HepG2 (cell line): Measurements from ENCODE around the gene EVC. TPM values are rescaled to one million over a fixed set of nuclear protein-coding genes. Genes with fewer than 3 reads are reported as not detected.

Experiments
- ATAC-seq: fragments of 200-7000 bp; cut with Tn5 transposase; 3 replicates; pipeline ENCODE4 v1.9.1; 2020; ENCODE audit warnings: mild to moderate bottlenecking, moderate library complexity
- BruUV-seq: library from RNA; stranded (reverse); fragments of 400-500 nt; replicated peaks from 2 replicates; lab custom pipeline; 2021; lab: Mats Ljungman, UMichigan
- CTCF ChIA-PET: fragments of 300-600 bp; formaldehyde crosslinking; extraction: SDS; loops from one replicate; lab custom pipeline; 2021; ENCODE audit warnings: low total read pairs, inconsistent platforms, low intra/inter-chr PET ratio; lab: Yijun Ruan, JAX
- POLR2A ChIA-PET: fragments of 350-600 bp; sonication (Branson Sonifier 250); formaldehyde crosslinking; loops from one replicate; lab custom pipeline; 2020; ENCODE audit warnings: antibody characterized with exemption, inconsistent platforms; lab: Yijun Ruan, JAX
- DNase-seq: peaks from one replicate; pipeline ENCODE4 v3.0.0-alpha.2; 2015; ENCODE audit warnings: low spot score
- FAIRE-seq: peaks from 3 replicates; lab custom pipeline; 2011; peaks lifted over from hg19 to GRCh38; lab: Jason Lieb, UNC
- H2AFZ ChIP-seq: one replicate; pipeline ENCODE4 v1.6.1; 2011; ENCODE audit warnings: low read length, inconsistent platforms
- H3K27ac ChIP-seq: fragments of 300-600 bp; 3 replicates; pipeline ENCODE4 v1.8.0; 2011; ENCODE audit warnings: mixed run types, mild to moderate bottlenecking, mixed read lengths, low read length, inconsistent platforms; ENCODE audit not compliant: insufficient read depth; ENCODE audit errors: extremely low read length
- H3K27me3 ChIP-seq, 2 experiments: fragments of 200-600 bp in 1 of 2; 2 replicates in 1 of 2; 3 replicates in 1 of 2; pipeline versions ENCODE4 v1.6.0 to v1.8.0; 2011; ENCODE audit warnings: low read length in 2 of 2, mild to moderate bottlenecking in 2 of 2, moderate library complexity in 2 of 2, inconsistent platforms in 1 of 2; ENCODE audit not compliant: insufficient read depth in 2 of 2, control insufficient read depth in 1 of 2
- H3K36me3 ChIP-seq, 2 experiments: fragments of 200-600 bp in 1 of 2; replicated peaks in 1 of 2; 2 replicates in 1 of 2; 3 replicates in 1 of 2; pipeline versions ENCODE4 v1.5.1 to v1.8.0; 2011; ENCODE audit warnings: low read length in 2 of 2, inconsistent platforms in 1 of 2; ENCODE audit not compliant: insufficient read depth in 2 of 2, control insufficient read depth in 1 of 2
- H3K4me1 ChIP-seq: 2 replicates; pipeline ENCODE4 v1.5.1; 2012; ENCODE audit warnings: low read length, inconsistent platforms; ENCODE audit not compliant: insufficient read depth
- H3K4me2 ChIP-seq: 2 replicates; pipeline ENCODE4 v1.6.0; 2011; ENCODE audit warnings: low read depth, low read length, inconsistent platforms
- H3K4me3 ChIP-seq, 3 experiments: fragments of 200-600 bp in 1 of 3; sonication (generic), shearing (Covaris generic) in 1 of 3; replicated peaks in 1 of 3; 2 replicates each; pipeline ENCODE4 v1.5.1; 2011 to 2016; ENCODE audit warnings: low read length in 3 of 3, inconsistent platforms in 2 of 3, low read depth in 2 of 3, mild to moderate bottlenecking in 2 of 3, control low read depth in 1 of 3, mixed read lengths in 1 of 3; ENCODE audit not compliant: insufficient read depth in 1 of 3
- H3K79me2 ChIP-seq: one replicate; pipeline ENCODE4 v1.6.1; 2011; ENCODE audit warnings: low read length, inconsistent platforms; ENCODE audit not compliant: insufficient read depth
- H3K9ac ChIP-seq: 2 replicates; pipeline ENCODE4 v1.6.0; 2011; ENCODE audit warnings: mild to moderate bottlenecking, low read depth, low read length, inconsistent platforms; ENCODE audit not compliant: insufficient read depth
- H3K9me3 ChIP-seq: 2 replicates; pipeline ENCODE4 v1.5.1; 2012; ENCODE audit warnings: mild to moderate bottlenecking, low read length
- H4K20me1 ChIP-seq: 2 replicates; pipeline ENCODE4 v1.6.0; 2011; ENCODE audit warnings: inconsistent platforms, mild to moderate bottlenecking, low read length, moderate library complexity; ENCODE audit not compliant: insufficient read depth
- CBX5 ChIP-seq: sonication (generic); formaldehyde crosslinking; IDR thresholded peaks from 2 replicates; pipeline ENCODE4 v1.4.0; 2020; ENCODE audit warnings: missing genetic modification reagents, borderline replicate concordance
- MBD4 ChIP-seq: IDR thresholded peaks from 2 replicates; pipeline ENCODE4 v1.6.1; 2012; ENCODE audit warnings: low read length, inconsistent platforms, borderline replicate concordance
- NCOA5 ChIP-seq: sonication (generic); formaldehyde crosslinking; IDR thresholded peaks from 2 replicates; pipeline ENCODE4 v1.4.0; 2020; ENCODE audit warnings: missing genetic modification reagents
- SNAPC4 ChIP-seq: sonication (generic); formaldehyde crosslinking; IDR thresholded peaks from 2 replicates; pipeline ENCODE4 v1.4.0; 2020; ENCODE audit warnings: mild to moderate bottlenecking, missing genetic modification reagents
- TBX3 ChIP-seq: fragments of 450-650 bp; IDR thresholded peaks from 2 replicates; pipeline ENCODE4 v1.6.1; 2017; ENCODE audit warnings: antibody characterized with exemption, mild to moderate bottlenecking, inconsistent platforms, borderline replicate concordance
- TEAD2 ChIP-seq: sonication (generic); formaldehyde crosslinking; IDR thresholded peaks from 2 replicates; pipeline ENCODE4 v1.9.0; 2021; ENCODE audit warnings: missing genetic modification reagents
- ZBTB4 ChIP-seq: sonication (generic); formaldehyde crosslinking; IDR thresholded peaks from 2 replicates; pipeline ENCODE4 v1.4.0; 2020; ENCODE audit warnings: missing genetic modification reagents, mild to moderate bottlenecking, borderline replicate concordance
- ZSCAN20 ChIP-seq: sonication (generic); formaldehyde crosslinking; IDR thresholded peaks from 2 replicates; pipeline ENCODE4 v1.4.0; 2020; ENCODE audit warnings: missing genetic modification reagents, mild to moderate bottlenecking, borderline replicate concordance
- WGBS: methylation state at CpG from one replicate; pipeline ENCODE4 v1.1.6; 2017; ENCODE audit warnings: low lambda C conversion rate; 5-methylcytosine and 5-hydroxymethylcytosine counted together
- in situ Hi-C: cut with HindIII; loops from 2 replicates; pipeline ENCODE4 v1.10.0; 2017; ENCODE audit warnings: low pct_unique_long_range_greater_than_20kb; ENCODE audit not compliant: extremely low pct_ligation_motif_present
- intact Hi-C: fragments of 100-400 bp; cut with micrococcal nuclease; formaldehyde crosslinking; loops from one replicate; pipeline ENCODE4 v1.10.0; 2022; ENCODE audit not compliant: unreplicated experiment
- polyA plus RNA-seq, 8 experiments: library from polyadenylated mRNA; depleted of rRNA in 3 of 8; stranded (reverse) in 7 of 8; unstranded in 1 of 8; fragments of >200 nt; fragmentation: Illumina TruSeq in 4 of 8; extraction: Trizol in 4 of 8; gene quantifications; 2 replicates each; pipeline versions ENCODE4 v1.2.1 to v1.2.3, GENCODE V29; 2011 to 2016; ENCODE audit warnings: low read depth in 4 of 8, missing spikeins in 1 of 8, mixed read lengths in 1 of 8; ENCODE audit not compliant: insufficient read depth in 1 of 8
- total RNA-seq, 5 experiments: library from RNA; depleted of rRNA; stranded (reverse); fragments of >200 nt; fragmentation: Illumina TruSeq; extraction: Trizol; gene quantifications; 2 replicates each; pipeline ENCODE4 v1.2.3, GENCODE V29; 2016; ENCODE audit warnings: low read depth in 1 of 5
- TF ChIP-seq, protein P1 (sequence below): sonication (generic); formaldehyde crosslinking; IDR thresholded peaks from 2 replicates; pipeline ENCODE4 v1.4.0; 2020; ENCODE audit warnings: missing genetic modification reagents

Gene EVC
- total and polyA plus RNA-seq, 2 of the 13 experiments (the other 11 are each of a cell fraction or from before 2014, with no cell fraction given), result 3.1 to 4.9 TPM

DNA sequence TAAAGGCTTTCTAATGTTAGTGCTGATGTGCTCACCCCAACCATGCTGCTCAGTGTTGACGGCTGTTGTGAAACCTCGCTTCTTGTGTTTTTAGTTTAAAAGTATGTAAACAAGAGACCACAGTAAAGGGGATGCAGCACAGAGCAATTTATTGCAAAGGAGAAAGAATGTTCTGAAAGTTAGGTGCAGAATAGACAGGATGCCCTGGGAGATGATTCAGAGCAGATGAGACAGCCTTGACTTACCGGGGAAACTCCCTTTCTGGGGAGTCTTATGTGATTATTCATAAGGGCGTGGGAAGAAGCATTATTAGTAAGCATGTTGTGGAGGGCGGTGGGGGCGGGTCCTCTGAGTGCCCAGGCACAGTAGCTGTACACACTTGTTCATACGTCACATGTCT is 47.7 kb downstream of the EVC start:
- CTCF ChIA-PET, result no interaction called here
- peaks cover 12 to 19% of the 10 kb centered on the region in 2 experiments; a peak in 3 of 5 replicates for H3K36me3 ChIP-seq

More for the DNA sequence above, 47.7 kb downstream of the EVC start:
- Histone ChIP-seq H3K4me1 (no peaks in the 10 kb centered on the region), H3K27ac (no peak overlapping the region), H3K79me2 (no peaks in the 10 kb centered on the region), H3K27me3 (no peaks in the 10 kb centered on the region), H2AFZ (no peak overlapping the region), H3K4me3 (no peak overlapping the region), H3K4me2 (no peak overlapping the region), H4K20me1 (no peaks in the 10 kb centered on the region), H3K9ac (no peak overlapping the region), H3K9me3 (no peaks in the 10 kb centered on the region)
- ATAC-seq (no peak), FAIRE-seq (no peak), DNase-seq (no peak)
- no TSS peak for BruUV-seq
- intact Hi-C loops, result no loop called here
- no peak for TF ChIP-seq ZSCAN20 (CRISPR knock-in tag)
- TF ChIP-seq MBD4, result no peak
- no peak for TF ChIP-seq CBX5 (CRISPR knock-in tag)
- no peak for TF ChIP-seq ZBTB4 (CRISPR knock-in tag)
- TF ChIP-seq, protein P1, sequence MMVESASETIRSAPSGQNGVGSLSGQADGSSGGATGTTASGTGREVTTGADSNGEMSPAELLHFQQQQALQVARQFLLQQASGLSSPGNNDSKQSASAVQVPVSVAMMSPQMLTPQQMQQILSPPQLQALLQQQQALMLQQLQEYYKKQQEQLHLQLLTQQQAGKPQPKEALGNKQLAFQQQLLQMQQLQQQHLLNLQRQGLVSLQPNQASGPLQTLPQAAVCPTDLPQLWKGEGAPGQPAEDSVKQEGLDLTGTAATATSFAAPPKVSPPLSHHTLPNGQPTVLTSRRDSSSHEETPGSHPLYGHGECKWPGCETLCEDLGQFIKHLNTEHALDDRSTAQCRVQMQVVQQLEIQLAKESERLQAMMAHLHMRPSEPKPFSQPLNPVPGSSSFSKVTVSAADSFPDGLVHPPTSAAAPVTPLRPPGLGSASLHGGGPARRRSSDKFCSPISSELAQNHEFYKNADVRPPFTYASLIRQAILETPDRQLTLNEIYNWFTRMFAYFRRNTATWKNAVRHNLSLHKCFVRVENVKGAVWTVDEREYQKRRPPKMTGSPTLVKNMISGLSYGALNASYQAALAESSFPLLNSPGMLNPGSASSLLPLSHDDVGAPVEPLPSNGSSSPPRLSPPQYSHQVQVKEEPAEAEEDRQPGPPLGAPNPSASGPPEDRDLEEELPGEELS, result no peak
- TF ChIP-seq TEAD2, result no peak
- no peak for TF ChIP-seq TBX3
- TF ChIP-seq SNAPC4 (CRISPR knock-in tag), result no peak
- TF ChIP-seq NCOA5 (CRISPR knock-in tag), result no peak
- POLR2A ChIA-PET, result no interaction called here
- in situ Hi-C loops, result no loop called here
- WGBS, result 97% methylated on average over 7 of the region's 7 CpGs
